Endothelial cell of umbilical vein (primary cell): ENCODE results near the gene BCL2. TPM values are rescaled to one million over a fixed set of nuclear protein-coding genes. Genes with fewer than 3 reads are reported as not detected.

Experiments used
- BruUV-seq: library from RNA; stranded (reverse); fragments of 400-500 nt; replicated peaks from 2 replicates; lab custom pipeline; 2021; lab: Mats Ljungman, UMichigan
- CTCF ChIA-PET: fragments of 300-600, 350-600 bp; sonication (Branson Sonifier 250); formaldehyde crosslinking; loops from one replicate; lab custom pipeline; 2021; ENCODE audit warnings: antibody characterized with exemption, inconsistent platforms; lab: Charles Lee
- POLR2A ChIA-PET: fragments of 300-600, 350-600 bp; sonication (Branson Sonifier 250); formaldehyde crosslinking; loops from one replicate; lab custom pipeline; 2021; ENCODE audit warnings: antibody characterized with exemption, inconsistent platforms; lab: Charles Lee
- DNase-seq: peaks from one replicate; pipeline ENCODE4 v3.0.0-alpha.2; 2011; ENCODE audit warnings: low read depth, low spot score
- FAIRE-seq: peaks from 2 replicates; lab custom pipeline; 2011; peaks lifted over from hg19 to GRCh38; lab: Jason Lieb, UNC
- H2AFZ ChIP-seq: 2 replicates; pipeline ENCODE4 v1.6.0; 2012; ENCODE audit warnings: low read depth, low read length, control low read depth, inconsistent platforms
- H3K27ac ChIP-seq: 2 replicates; pipeline ENCODE4 v1.5.1; 2011; ENCODE audit warnings: low read depth, mild to moderate bottlenecking, control low read depth, low read length, moderate library complexity; ENCODE audit not compliant: insufficient read depth
- H3K27me3 ChIP-seq, 2 experiments: 2 replicates each; pipeline versions ENCODE4 v1.6.0 to v1.6.1; 2011; ENCODE audit warnings: low read length in 2 of 2, mixed read lengths in 1 of 2; ENCODE audit not compliant: control insufficient read depth in 2 of 2, insufficient read depth in 2 of 2
- H3K36me3 ChIP-seq, 2 experiments: 2 replicates in 1 of 2; 3 replicates in 1 of 2; pipeline ENCODE4 v1.5.1; 2011; ENCODE audit warnings: low read length in 2 of 2, mild to moderate bottlenecking in 1 of 2, moderate library complexity in 1 of 2; ENCODE audit not compliant: control insufficient read depth in 2 of 2, insufficient read depth in 2 of 2; ENCODE audit errors: extremely low read depth in 1 of 2
- H3K4me1 ChIP-seq: 3 replicates; pipeline ENCODE4 v1.5.1; 2011; ENCODE audit warnings: mild to moderate bottlenecking, low read length; ENCODE audit not compliant: control insufficient read depth, insufficient read depth; ENCODE audit errors: extremely low read depth
- H3K4me2 ChIP-seq: 2 replicates; pipeline ENCODE4 v1.6.1; 2011; ENCODE audit warnings: low read length, control low read depth, mixed read lengths; ENCODE audit not compliant: insufficient read depth
- H3K4me3 ChIP-seq, 3 experiments: fragments of 200-600 bp in 1 of 3; sonication (generic), shearing (Covaris generic) in 1 of 3; replicated peaks in 1 of 3; 2 replicates each; pipeline ENCODE4 v1.5.1; 2011 to 2016; ENCODE audit warnings: control low read depth in 3 of 3, low read length in 3 of 3, mild to moderate bottlenecking in 2 of 3, inconsistent platforms in 1 of 3, low read depth in 1 of 3, moderate library complexity in 1 of 3; ENCODE audit not compliant: insufficient read depth in 1 of 3
- H3K79me2 ChIP-seq: 2 replicates; pipeline ENCODE4 v1.6.0; 2012; ENCODE audit warnings: low read length, inconsistent platforms; ENCODE audit not compliant: control insufficient read depth, insufficient read depth
- H3K9ac ChIP-seq: replicated peaks from 2 replicates; pipeline ENCODE3; 2011; ENCODE audit warnings: low read length, control low read depth; ENCODE audit not compliant: insufficient read depth; ENCODE audit errors: extremely low read depth
- H3K9me1 ChIP-seq: replicated peaks from 3 replicates; pipeline ENCODE4 v1.6.0; 2011; ENCODE audit warnings: mild to moderate bottlenecking, low read length; ENCODE audit not compliant: control insufficient read depth, insufficient read depth; ENCODE audit errors: extremely low read depth
- H3K9me3 ChIP-seq: replicated peaks from 2 replicates; pipeline ENCODE4 v1.5.1; 2012; ENCODE audit warnings: low read length, inconsistent platforms; ENCODE audit not compliant: control insufficient read depth, insufficient read depth
- H4K20me1 ChIP-seq: replicated peaks from 2 replicates; pipeline ENCODE3; 2011; ENCODE audit warnings: mild to moderate bottlenecking, low read length; ENCODE audit not compliant: control insufficient read depth, insufficient read depth; ENCODE audit errors: extremely low read depth
- EZH2 ChIP-seq: IDR thresholded peaks from 2 replicates; pipeline ENCODE4 v1.6.1; 2012; ENCODE audit warnings: borderline replicate concordance, low read depth, mild to moderate bottlenecking, moderate library complexity, low read length, inconsistent platforms; ENCODE audit not compliant: severe bottlenecking
- FOS ChIP-seq: IDR thresholded peaks from 2 replicates; pipeline ENCODE4 v1.6.1; 2011; ENCODE audit warnings: mild to moderate bottlenecking, low read length, moderate library complexity, borderline replicate concordance; ENCODE audit not compliant: insufficient read depth
- GATA2 ChIP-seq: IDR thresholded peaks from 2 replicates; pipeline ENCODE4 v1.7.0; 2011; ENCODE audit warnings: low read depth, mild to moderate bottlenecking, moderate library complexity, mixed read lengths, low read length; ENCODE audit not compliant: insufficient read length, insufficient read depth
- JUN ChIP-seq: IDR thresholded peaks from 2 replicates; pipeline ENCODE4 v1.6.1; 2011; ENCODE audit warnings: borderline replicate concordance, low read depth; ENCODE audit not compliant: insufficient read length, insufficient read depth
- MAX ChIP-seq: IDR thresholded peaks from 2 replicates; pipeline ENCODE4 v1.6.1; 2011; ENCODE audit not compliant: insufficient read depth, insufficient read length
- MYC ChIP-seq: IDR thresholded peaks from one replicate; pipeline ENCODE4 v1.6.1; 2011; ENCODE audit warnings: mild to moderate bottlenecking, low read depth, low read length
- POLR2A ChIP-seq: IDR thresholded peaks from 2 replicates; pipeline ENCODE4 v1.6.1; 2012; ENCODE audit warnings: low read depth, mild to moderate bottlenecking, control low read depth, low read length
- POLR2AphosphoS5 ChIP-seq: IDR thresholded peaks from 2 replicates; pipeline ENCODE4 v1.6.1; 2012; ENCODE audit warnings: low read depth, mild to moderate bottlenecking, control low read depth, low read length, moderate library complexity; ENCODE audit not compliant: insufficient read depth
- dilution Hi-C: fragments of 300-500 bp; cut with MboI; formaldehyde crosslinking; loops from one replicate; pipeline ENCODE4 v1.15.0; 2019; ENCODE audit warnings: low sequenced_read_pairs; ENCODE audit not compliant: extremely low pct_ligation_motif_present
- intact Hi-C: fragments of 100-400 bp; cut with micrococcal nuclease; formaldehyde crosslinking; loops from one replicate; pipeline ENCODE4 v1.10.0; 2022
- polyA plus RNA-seq, 4 experiments: library from polyadenylated mRNA; depleted of rRNA in 3 of 4; stranded (reverse) in 3 of 4; unstranded in 1 of 4; fragments of >200 nt; gene quantifications; 2 replicates each; pipeline versions ENCODE4 v1.2.1 to v1.2.3, GENCODE V29; 2011 to 2012; ENCODE audit warnings: missing spikeins in 1 of 4
- total RNA-seq: library from RNA; stranded (reverse); gene quantifications from 2 replicates; pipeline ENCODE4 v1.2.3, GENCODE V29; 2021
- TF ChIP-seq, protein P1 (sequence below), 2 donors: IDR thresholded peaks; 1 replicate in 1 of 2; 2 replicates in 1 of 2; pipeline ENCODE4 v1.5.1; 2011; ENCODE audit warnings: low read length in 2 of 2, mild to moderate bottlenecking in 2 of 2, moderate library complexity in 2 of 2, control low read depth in 1 of 2, inconsistent platforms in 1 of 2, low read depth in 1 of 2; ENCODE audit not compliant: insufficient read depth in 1 of 2; ENCODE audit errors: extremely low read depth in 1 of 2

BCL2 gene
- total and polyA plus RNA-seq, 2 donors (not counting 3 experiments of a cell fraction or from before 2014, with no cell fraction given): 0.35 to 5.0 TPM

- H3K36me3 ChIP-seq: no peaks in the 10 kb centered on the region
- no peak for DNase-seq
- intact Hi-C loops (no loop called here), dilution Hi-C loops (no loop called here)
- H3K27me3 ChIP-seq: no peaks in the 10 kb centered on the region
- H2AFZ ChIP-seq: no peak overlapping the region
- no peaks in the 10 kb centered on the region for H4K20me1 ChIP-seq
- FAIRE-seq: no peak
- no peaks in the 10 kb centered on the region for H3K9me3 ChIP-seq
- H3K4me2 ChIP-seq: no peak overlapping the region
- no peak overlapping the region for H3K9ac ChIP-seq
- TF ChIP-seq, protein P1, sequence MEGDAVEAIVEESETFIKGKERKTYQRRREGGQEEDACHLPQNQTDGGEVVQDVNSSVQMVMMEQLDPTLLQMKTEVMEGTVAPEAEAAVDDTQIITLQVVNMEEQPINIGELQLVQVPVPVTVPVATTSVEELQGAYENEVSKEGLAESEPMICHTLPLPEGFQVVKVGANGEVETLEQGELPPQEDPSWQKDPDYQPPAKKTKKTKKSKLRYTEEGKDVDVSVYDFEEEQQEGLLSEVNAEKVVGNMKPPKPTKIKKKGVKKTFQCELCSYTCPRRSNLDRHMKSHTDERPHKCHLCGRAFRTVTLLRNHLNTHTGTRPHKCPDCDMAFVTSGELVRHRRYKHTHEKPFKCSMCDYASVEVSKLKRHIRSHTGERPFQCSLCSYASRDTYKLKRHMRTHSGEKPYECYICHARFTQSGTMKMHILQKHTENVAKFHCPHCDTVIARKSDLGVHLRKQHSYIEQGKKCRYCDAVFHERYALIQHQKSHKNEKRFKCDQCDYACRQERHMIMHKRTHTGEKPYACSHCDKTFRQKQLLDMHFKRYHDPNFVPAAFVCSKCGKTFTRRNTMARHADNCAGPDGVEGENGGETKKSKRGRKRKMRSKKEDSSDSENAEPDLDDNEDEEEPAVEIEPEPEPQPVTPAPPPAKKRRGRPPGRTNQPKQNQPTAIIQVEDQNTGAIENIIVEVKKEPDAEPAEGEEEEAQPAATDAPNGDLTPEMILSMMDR (IDR thresholded peaks at IDR 0.05; ENCODE audit: extremely low read depth in 1 of 2, insufficient read depth in 1 of 2, low read depth in 1 of 2, low read length in 2 of 2): no peak
- TF ChIP-seq POLR2AphosphoS5 (no peak), MYC (no peak), EZH2 (no peak), JUN (no peak), FOS (no peak), GATA2 (no peak), MAX (no peak), POLR2A (no peak)
- BruUV-seq: no TSS peak
- no peaks in the 10 kb centered on the region for H3K9me1 ChIP-seq
- H3K27ac ChIP-seq: no peak overlapping the region
- no peaks in the 10 kb centered on the region for H3K4me1 ChIP-seq
- POLR2A ChIA-PET: no interaction called here
- H3K79me2 ChIP-seq: no peaks in the 10 kb centered on the region
- CTCF ChIA-PET: no interaction called here
- no peak overlapping the region for H3K4me3 ChIP-seq
Observed at GRCh38 chr18:63245600-63245999, 74.0 kb downstream of the BCL2 start.
